NCI-H2196 treated with DMSO at 0.1 percent for 48 hours (cell line): ENCODE measurements around the gene INVS.

Source experiments
- DNase-seq: peaks from one replicate; lab custom pipeline; 2025; ENCODE audit not compliant: unreplicated experiment; lab: John Stamatoyannopoulos, UW

INVS gene

DNA sequence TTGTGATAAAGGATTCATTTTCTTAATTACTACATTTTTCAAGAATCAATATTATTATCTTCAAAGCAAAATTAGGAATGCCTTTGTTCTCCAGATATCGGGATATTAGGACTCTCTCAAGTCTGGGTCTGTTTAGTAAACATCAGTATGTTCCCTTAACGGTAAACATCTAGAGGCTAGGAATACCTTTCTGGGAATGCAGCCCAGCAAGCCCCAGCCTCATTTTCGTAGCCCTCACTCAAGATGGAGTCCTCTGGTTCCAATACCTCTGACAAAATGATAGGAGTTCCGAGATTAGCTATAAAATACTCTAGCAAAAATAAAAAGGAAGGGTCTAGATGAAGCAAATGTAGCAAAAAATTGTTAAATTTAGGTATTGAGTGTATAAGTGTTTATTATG lies 169.2 kb downstream of the INVS start:
- no peak for DNase-seq

GRCh38 chr9:100269656-100270055 lies 170.6 kb downstream of the INVS start:
- no peak for DNase-seq

DNA sequence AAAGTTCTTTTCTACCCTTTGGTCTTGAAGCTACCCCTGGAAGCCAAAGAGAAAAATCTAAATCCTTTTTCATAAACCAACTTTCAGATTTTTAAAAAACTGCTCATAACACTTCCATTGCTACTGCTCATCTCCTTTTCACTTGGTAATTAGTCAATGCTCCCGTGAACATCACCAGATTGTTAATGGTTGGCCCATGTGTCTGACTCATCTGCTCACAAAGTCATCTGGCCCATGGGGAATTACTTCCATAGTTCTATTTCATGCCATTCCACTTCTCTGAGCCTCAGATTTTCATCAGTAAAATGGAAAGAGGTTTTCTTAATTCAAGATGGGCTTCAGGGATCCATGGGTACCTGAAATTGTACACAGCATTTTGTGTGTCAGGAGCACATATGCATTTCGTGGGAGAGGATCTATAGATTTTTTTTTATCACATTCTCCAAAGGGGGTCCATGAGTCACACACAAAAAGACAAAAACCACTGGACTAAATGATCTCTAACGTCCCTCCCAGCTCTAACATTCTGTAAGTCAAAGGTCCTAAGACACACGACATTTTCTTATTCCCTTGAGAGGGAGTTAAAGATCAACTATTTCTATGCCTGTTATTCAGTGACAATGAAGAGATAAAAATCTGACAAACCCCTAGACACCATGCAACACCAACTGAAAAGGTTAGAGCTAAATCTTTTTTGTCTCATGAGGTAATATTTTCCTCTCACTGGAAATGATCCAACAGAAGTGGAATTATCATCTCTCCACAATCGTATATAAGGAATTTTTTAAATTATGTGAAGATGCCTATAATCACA lies 178.3 kb downstream of the INVS start:
- DNase-seq = no peak

DNA sequence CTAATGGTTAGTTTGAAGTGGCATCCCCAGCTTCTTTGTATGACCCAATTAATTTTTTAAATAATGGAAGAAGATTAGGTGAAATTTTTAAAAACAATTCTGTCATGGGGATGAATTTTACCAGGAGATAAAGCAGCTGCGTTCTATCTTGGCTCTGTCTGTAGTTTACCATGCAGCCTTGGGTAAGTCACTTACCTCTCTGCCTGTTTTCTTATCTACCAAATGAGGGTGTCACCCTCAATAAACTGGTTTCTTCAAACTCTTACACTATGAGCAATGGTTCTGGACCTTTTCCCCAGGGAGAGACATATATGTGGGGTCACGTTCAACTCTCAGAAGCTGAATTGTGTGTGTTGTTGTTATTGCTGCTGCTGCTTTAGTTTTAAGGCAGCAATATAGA lies 182.0 kb downstream of the INVS start:
- no peak for DNase-seq

- DNase-seq = no peak
These were observed 182.8 kb downstream of the INVS start for GRCh38 chr9:100281676-100282387.

DNA sequence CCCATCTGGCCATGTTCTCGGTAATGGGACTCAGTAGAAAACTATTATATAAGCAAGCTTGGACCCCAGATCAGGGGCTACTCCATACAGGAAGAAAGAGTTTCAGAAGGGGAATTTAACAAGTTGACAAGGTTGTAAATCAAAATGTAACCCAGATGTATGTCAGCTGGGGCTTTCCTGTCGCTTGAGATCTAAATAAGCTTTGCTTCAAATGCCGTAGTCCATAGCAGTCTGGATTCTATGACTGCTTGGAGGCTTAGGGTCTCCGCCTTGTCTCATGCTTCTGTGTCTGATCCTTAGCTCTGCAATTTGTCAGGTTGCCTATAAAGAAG lies 183.3 kb downstream of the INVS start:
- DNase-seq = no peak

DNA sequence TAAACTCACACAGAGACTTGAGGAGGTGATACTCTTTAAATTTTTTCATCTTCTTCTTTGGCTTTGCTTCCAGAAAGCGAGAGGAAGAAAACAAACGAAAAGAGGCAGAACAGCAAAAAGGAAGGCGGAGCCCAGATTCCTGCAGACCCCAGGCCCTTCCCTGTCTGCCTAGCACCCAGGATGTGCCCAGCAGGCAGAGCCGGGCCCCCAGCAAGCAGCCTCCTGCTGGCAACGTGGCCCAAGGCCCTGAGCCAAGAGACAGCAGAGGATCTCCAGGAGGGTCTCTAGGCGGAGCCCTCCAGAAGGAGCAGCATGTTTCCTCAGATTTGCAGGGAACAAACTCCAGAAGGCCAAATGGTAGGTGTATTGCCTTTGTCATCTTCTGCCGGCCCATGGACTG lies 185.2 kb downstream of the INVS start:
- DNase-seq = no peak

GRCh38 chr9:100285080-100285479 lies 186.0 kb downstream of the INVS start:
- DNase-seq = no peak

DNA sequence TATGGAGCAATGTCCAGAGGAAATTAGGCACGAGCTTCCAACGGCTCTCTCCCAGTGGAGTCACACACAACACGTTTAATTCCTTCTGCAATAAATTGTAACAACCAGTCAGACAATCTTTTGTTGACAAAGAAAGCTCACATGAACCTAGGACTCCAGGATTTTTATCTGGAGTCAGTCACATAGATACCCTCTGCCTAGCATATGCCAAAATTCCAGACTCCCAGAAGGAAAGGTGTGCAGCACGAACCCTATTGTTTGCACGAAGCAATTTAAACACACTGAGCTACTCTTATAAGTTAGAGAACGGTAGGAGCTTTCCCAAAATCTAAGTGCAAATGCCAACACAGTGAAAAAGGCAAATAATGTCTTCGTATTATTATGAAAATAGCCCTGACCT lies 186.6 kb downstream of the INVS start:
- DNase-seq = no peak

GRCh38 chr9:100286257-100286656 lies 187.2 kb downstream of the INVS start:
- no peak for DNase-seq

- no peak for DNase-seq
These were observed 188.1 kb downstream of the INVS start for GRCh38 chr9:100287186-100287585.

DNA sequence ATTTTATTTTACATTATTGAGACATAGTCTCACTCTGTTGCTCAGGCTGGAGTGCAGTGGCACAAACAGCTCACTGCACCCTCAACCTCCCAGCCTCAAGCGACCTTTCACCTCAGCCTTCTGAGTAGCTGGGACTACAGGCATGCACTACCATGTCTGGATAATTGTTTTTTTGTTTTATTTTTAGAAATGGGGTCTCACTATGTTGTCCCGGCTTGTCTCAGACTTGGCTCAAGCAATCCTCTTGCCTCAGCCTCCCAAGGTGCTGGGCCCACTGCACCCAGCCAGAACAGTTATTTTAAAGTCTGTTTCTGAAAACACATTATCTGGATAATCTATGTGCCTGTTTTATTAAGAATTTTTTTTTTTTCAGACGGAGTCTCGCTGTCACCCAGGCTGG lies 191.7 kb downstream of the INVS start:
- DNase-seq = no peak

DNA sequence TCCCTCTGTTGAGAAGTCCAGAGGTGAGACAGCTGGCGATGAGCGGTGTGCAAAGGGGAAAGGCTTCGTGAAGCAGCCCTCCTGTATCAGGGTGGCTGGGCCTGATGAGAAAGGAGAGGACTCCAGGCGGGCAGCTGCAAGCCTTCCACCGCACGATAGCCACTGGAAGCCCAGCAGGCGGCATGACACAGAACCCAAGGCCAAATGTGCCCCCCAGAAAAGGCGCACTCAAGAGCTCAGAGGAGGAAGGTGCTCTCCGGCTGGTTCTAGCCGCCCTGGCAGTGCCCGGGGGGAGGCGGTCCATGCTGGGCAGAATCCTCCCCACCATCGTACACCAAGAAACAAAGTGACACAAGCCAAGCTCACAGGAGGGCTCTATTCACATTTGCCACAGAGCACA lies 193.4 kb downstream of the INVS start:
- no peak for DNase-seq

DNA sequence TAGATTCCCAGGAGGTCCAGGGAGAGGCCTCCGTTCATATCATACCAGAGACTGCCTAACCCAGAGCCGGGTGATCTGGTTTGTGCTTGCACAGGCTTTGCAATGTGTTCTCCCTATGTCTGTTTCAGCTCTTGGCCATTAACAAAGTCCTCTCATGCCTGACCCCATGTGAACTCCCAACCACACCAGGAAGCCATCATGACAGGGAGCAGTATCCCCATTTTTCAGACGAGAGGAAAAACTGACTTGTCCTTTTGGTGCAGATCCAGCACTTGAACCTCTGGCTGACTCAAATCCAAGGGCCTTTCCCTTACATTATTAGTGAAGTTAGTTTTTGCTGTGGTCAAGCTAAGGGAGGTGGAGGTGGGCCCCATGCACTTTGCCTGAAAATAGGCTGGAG lies 195.3 kb downstream of the INVS start:
- no peak for DNase-seq

GRCh38 chr9:100294806-100295205 lies 195.8 kb downstream of the INVS start:
- no peak for DNase-seq

GRCh38 chr9:100295240-100295639 lies 196.2 kb downstream of the INVS start:
- DNase-seq = no peak

- DNase-seq = no peak
These were observed 197.4 kb downstream of the INVS start for GRCh38 chr9:100296407-100296806.

- no peak for DNase-seq
These were observed 199.3 kb downstream of the INVS start for GRCh38 chr9:100298378-100298777.

GRCh38 chr9:100303747-100304146 lies 204.7 kb downstream of the INVS start:
- DNase-seq = no peak

- no peak for DNase-seq
These were observed 207.2 kb downstream of the INVS start for GRCh38 chr9:100306283-100306682.

DNA sequence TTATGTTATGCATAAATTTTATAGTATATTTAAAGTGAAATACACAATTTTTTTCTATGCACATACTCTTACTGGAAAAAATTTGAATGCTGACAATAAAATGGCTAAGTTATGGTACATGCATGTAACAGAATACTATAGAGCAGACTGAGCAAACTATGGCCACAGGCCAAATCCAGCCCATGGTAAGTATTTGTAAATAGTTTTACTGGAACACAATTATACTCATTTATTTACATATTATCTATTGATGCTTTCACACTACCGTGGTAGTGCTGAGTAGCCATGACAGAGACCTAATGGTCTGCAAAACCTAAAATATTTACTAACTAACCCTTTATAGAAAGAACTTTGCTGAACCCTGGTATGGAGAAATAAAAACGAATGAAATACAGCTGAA lies 208.0 kb downstream of the INVS start:
- DNase-seq = no peak

GRCh38 chr9:100308965-100309564 lies 210.0 kb downstream of the INVS start:
- no peak for DNase-seq
